ENCODE data around the gene PPFIBP2. TPM values are rescaled to one million over a fixed set of nuclear protein-coding genes. Genes with fewer than 3 reads are reported as not detected.

PPFIBP2 gene
- total RNA-seq, 1 experiment from 2014 or later: 5.7 TPM

GRCh38 chr11:7573193-7573557 lies 59.4 kb downstream of the PPFIBP2 start:
- Histone ChIP-seq H3K27ac (ENCODE audit: low read depth, low read length) (no peak overlapping the region), H3K9me3 (ENCODE audit: control insufficient read depth in 1 of 2, insufficient read depth in 1 of 2, low read depth in 1 of 2, low read length in 2 of 2) (no peaks in the 10 kb centered on the region), H3K9me2 (ENCODE audit: insufficient read depth) (no peaks in the 10 kb centered on the region), H3K36me3 (ENCODE audit: control insufficient read depth in 1 of 2, insufficient read depth in 2 of 2, low read length in 2 of 2) (no peaks in the 10 kb centered on the region), H3K4me1 (ENCODE audit: control insufficient read depth in 1 of 2, insufficient read depth in 2 of 2, low read length in 2 of 2) (peaks cover 16 to 25% of the 10 kb centered on the region in 2 experiments), H3K9ac (ENCODE audit: low read length) (no peak overlapping the region), H3K4me2 (ENCODE audit: low read length) (no peak overlapping the region), H3K4me3 (replicated peaks in 1 of 2; ENCODE audit: low read depth in 1 of 2, low read length in 2 of 2) (no peak overlapping the region), H3K79me2 (ENCODE audit: insufficient read depth, low read length) (no peaks in the 10 kb centered on the region), H4K20me1 (ENCODE audit: insufficient read depth) (no peaks in the 10 kb centered on the region), H3K27me3 (ENCODE audit: insufficient read depth, low read length) (peaks cover under 1% of the 10 kb centered on the region; the same call in 1 of the 2 replicates), H2AFZ (ENCODE audit: low read depth, low read length, poor library complexity, severe bottlenecking) (no peak overlapping the region)
- DNase-seq (ENCODE audit: low read depth, low spot score) (no peak), ATAC-seq (no peak)
- ChIA-PET RAD21 (ENCODE audit: low non-redundant PET in 1 of 2, low total read pairs in 2 of 2, uncharacterized antibody in 2 of 2, unreplicated experiment in 2 of 2) (interaction anchor here in 1 of 2 experiments (2.0 kb wide), 1 partner anchor 92 kb away, joined by 6 read pairs; no protein-coding TSS in a partner anchor), POLR2A (no interaction called here), CTCF (no interaction called here)
- intact Hi-C loops (cut with micrococcal nuclease): no loop called here
- no peak for TF ChIP-seq RAD21 (IDR thresholded peaks at IDR 0.05; ENCODE audit: low read depth)
- no peak for TF ChIP-seq CEBPB (IDR thresholded peaks at IDR 0.05; ENCODE audit: low read depth)
- TF ChIP-seq TCF7L2 (IDR thresholded peaks at IDR 0.05; ENCODE audit: borderline replicate concordance, extremely low read depth, insufficient read depth, insufficient read length): no peak
- TF ChIP-seq CBX3 (IDR thresholded peaks at IDR 0.05; ENCODE audit: low read depth): no peak
- BruUV-seq (replicated peaks): no TSS peak

GRCh38 chr11:7573558-7574296 lies 59.9 kb downstream of the PPFIBP2 start:
- H3K9me2 ChIP-seq (ENCODE audit: insufficient read depth): no peaks in the 10 kb centered on the region
- H3K79me2 ChIP-seq (ENCODE audit: insufficient read depth, low read length): no peaks in the 10 kb centered on the region
- H3K36me3 ChIP-seq (ENCODE audit: control insufficient read depth in 1 of 2, insufficient read depth in 2 of 2, low read length in 2 of 2): no peaks in the 10 kb centered on the region
- POLR2A ChIA-PET: no interaction called here
- no peaks in the 10 kb centered on the region for H4K20me1 ChIP-seq (ENCODE audit: insufficient read depth)
- H3K27me3 ChIP-seq (ENCODE audit: insufficient read depth, low read length): peaks cover 5% of the 10 kb centered on the region; the same call in 1 of the 2 replicates
- CTCF ChIA-PET: no interaction called here
- H3K4me3 ChIP-seq (replicated peaks in 1 of 2; ENCODE audit: low read depth in 1 of 2, low read length in 2 of 2): no peak overlapping the region
- RAD21 ChIA-PET (ENCODE audit: low non-redundant PET in 1 of 2, low total read pairs in 2 of 2, uncharacterized antibody in 2 of 2, unreplicated experiment in 2 of 2): interaction anchor here in 1 of 2 experiments (2.0 kb wide), 1 partner anchor 92 kb away, joined by 6 read pairs; no protein-coding TSS in a partner anchor
- H2AFZ ChIP-seq (ENCODE audit: low read depth, low read length, poor library complexity, severe bottlenecking): no peak overlapping the region
- no peak overlapping the region for H3K27ac ChIP-seq (ENCODE audit: low read depth, low read length)
- intact Hi-C loops (cut with micrococcal nuclease): no loop called here
- no peak overlapping the region for H3K4me2 ChIP-seq (ENCODE audit: low read length)
- peaks cover 16 to 25% of the 10 kb centered on the region in 2 experiments for H3K4me1 ChIP-seq (ENCODE audit: control insufficient read depth in 1 of 2, insufficient read depth in 2 of 2, low read length in 2 of 2)
- ATAC-seq: no peak
- H3K9me3 ChIP-seq (ENCODE audit: control insufficient read depth in 1 of 2, insufficient read depth in 1 of 2, low read depth in 1 of 2, low read length in 2 of 2): no peaks in the 10 kb centered on the region
- TF ChIP-seq JUND (IDR thresholded peaks at IDR 0.05) (no peak), SIN3A (IDR thresholded peaks at IDR 0.05; ENCODE audit: low read depth) (no peak), CTCF (IDR thresholded peaks at IDR 0.05 in 2 of 3, conservative IDR thresholded peaks at IDR 0.05 in 1 of 3; ENCODE audit: borderline replicate concordance in 1 of 3, insufficient read depth in 1 of 3, low read depth in 2 of 3, low read length in 2 of 3) (no peak), POLR2A (IDR thresholded peaks at IDR 0.05; ENCODE audit: borderline replicate concordance, extremely low read depth, insufficient read depth, insufficient read length) (no peak), CBX3 (IDR thresholded peaks at IDR 0.05; ENCODE audit: low read depth) (no peak), EZH2phosphoT487 (IDR thresholded peaks at IDR 0.05; ENCODE audit: borderline replicate concordance) (no peak), ATF3 (IDR thresholded peaks at IDR 0.05) (no peak)
- H3K9ac ChIP-seq (ENCODE audit: low read length): no peak overlapping the region
- no peak for DNase-seq (ENCODE audit: low read depth, low spot score)
- no TSS peak for BruUV-seq (replicated peaks)

Data from HCT116 (cell line).